GM12864 (cell line): ENCODE data around the gene RRM2.

ENCODE experiments used
- DNase-seq: peaks from one replicate; pipeline ENCODE4 v3.0.0-alpha.2; 2011; ENCODE audit warnings: low read depth
- H3K4me3 ChIP-seq: 2 replicates; pipeline ENCODE4 v1.5.1; 2011; ENCODE audit warnings: mild to moderate bottlenecking, low read depth, low read length, control low read depth
- CTCF ChIP-seq: IDR thresholded peaks from 2 replicates; pipeline ENCODE4 v1.5.1; 2011; ENCODE audit warnings: low read depth, mild to moderate bottlenecking, moderate library complexity, low read length, control low read depth, inconsistent platforms; ENCODE audit errors: missing control alignments

RRM2 gene

GRCh38 chr2:10180229-10180628, 57.7 kb downstream of the RRM2 start:
- TF ChIP-seq CTCF = no peak
- DNase-seq = no peak
- no peak overlapping the region for H3K4me3 ChIP-seq
